MM.1S (cell line): ENCODE measurements around the gene CLCN7.

Source experiments
- DNase-seq: peaks from one replicate; pipeline ENCODE4 v3.0.0-alpha.2; 2015
- H2AFZ ChIP-seq: fragments of 300-600 bp; sonication (generic); 2 replicates; pipeline ENCODE4 v1.6.0; 2016; ENCODE audit warnings: antibody characterized with exemption, low read length
- H3F3A ChIP-seq: fragments of 300-600 bp; sonication (generic); 2 replicates; pipeline ENCODE4 v1.6.1; 2016; ENCODE audit warnings: mild to moderate bottlenecking, antibody characterized with exemption, low read length, moderate library complexity, mixed read lengths; ENCODE audit not compliant: insufficient read depth
- H3K27ac ChIP-seq: fragments of 300-600 bp; sonication (generic); 2 replicates; pipeline ENCODE4 v1.5.1; 2016; ENCODE audit warnings: mild to moderate bottlenecking, low read length
- H3K27me3 ChIP-seq: fragments of 300-600 bp; sonication (generic); replicated peaks from 2 replicates; pipeline ENCODE4 v1.6.0; 2016; ENCODE audit warnings: low read length; ENCODE audit not compliant: insufficient read depth
- H3K36me3 ChIP-seq: fragments of 300-600 bp; sonication (generic); replicated peaks from 2 replicates; pipeline ENCODE4 v1.6.1; 2016; ENCODE audit warnings: mild to moderate bottlenecking, low read length, mixed read lengths; ENCODE audit not compliant: insufficient read depth
- H3K4me1 ChIP-seq: fragments of 300-600 bp; sonication (generic); 2 replicates; pipeline ENCODE4 v1.6.1; 2016; ENCODE audit warnings: low read length, mixed read lengths
- H3K4me2 ChIP-seq: fragments of 300-600 bp; sonication (generic); 2 replicates; pipeline ENCODE4 v1.6.0; 2016; ENCODE audit warnings: low read depth, low read length
- H3K4me3 ChIP-seq: fragments of 300-600 bp; sonication (generic); 2 replicates; pipeline ENCODE4 v1.5.1; 2016; ENCODE audit warnings: low read length, mixed read lengths
- H3K79me2 ChIP-seq: fragments of 300-600 bp; sonication (generic); 2 replicates; pipeline ENCODE4 v1.6.1; 2016; ENCODE audit warnings: mixed run types, low read length, mixed read lengths
- H3K9ac ChIP-seq: fragments of 300-600 bp; sonication (generic); 2 replicates; pipeline ENCODE4 v1.6.1; 2016; ENCODE audit warnings: low read length, mixed read lengths
- H3K9me2 ChIP-seq: fragments of 300-600 bp; sonication (generic); replicated peaks from 2 replicates; pipeline ENCODE4 v1.6.1; 2016; ENCODE audit warnings: mild to moderate bottlenecking, low read length, mixed read lengths; ENCODE audit not compliant: insufficient read depth
- H3K9me3 ChIP-seq: fragments of 300-600 bp; sonication (generic); replicated peaks from 2 replicates; pipeline ENCODE4 v1.6.1; 2016; ENCODE audit warnings: mild to moderate bottlenecking, low read length, mixed read lengths; ENCODE audit not compliant: insufficient read depth
- H4K20me1 ChIP-seq: fragments of 300-600 bp; sonication (generic); 2 replicates; pipeline ENCODE4 v1.6.1; 2016; ENCODE audit warnings: mild to moderate bottlenecking, low read length, moderate library complexity, mixed read lengths; ENCODE audit not compliant: insufficient read depth
- CTCF ChIP-seq: fragments of 300-600 bp; sonication (generic); IDR thresholded peaks from 2 replicates; pipeline ENCODE4 v1.5.1; 2016; ENCODE audit warnings: antibody characterized with exemption, low read length, mixed read lengths
- EZH2 ChIP-seq: fragments of 300-600 bp; sonication (generic); optimal IDR thresholded peaks from 2 replicates; pipeline ENCODE3; 2017; ENCODE audit warnings: low read depth, mild to moderate bottlenecking, antibody characterized with exemption, low read length, mixed read lengths
- EZH2phosphoT487 ChIP-seq: fragments of 300-600 bp; sonication (generic); IDR thresholded peaks from 2 replicates; pipeline ENCODE4 v1.6.1; 2018; ENCODE audit warnings: antibody characterized with exemption, low read length

The CLCN7 gene

GRCh38 chr16:1447965-1448364 lies 26.9 kb downstream of the CLCN7 start:
- Histone ChIP-seq H3K79me2 (no peaks in the 10 kb centered on the region), H3K27ac (no peak overlapping the region), H3K4me1 (no peaks in the 10 kb centered on the region), H2AFZ (no peak overlapping the region), H3K4me3 (no peak overlapping the region), H3K9me3 (no peaks in the 10 kb centered on the region), H3K9ac (no peak overlapping the region), H3K9me2 (no peaks in the 10 kb centered on the region), H3K36me3 (no peaks in the 10 kb centered on the region), H3F3A (no peaks in the 10 kb centered on the region), H4K20me1 (no peaks in the 10 kb centered on the region), H3K27me3 (no peaks in the 10 kb centered on the region), H3K4me2 (no peak overlapping the region)
- DNase-seq = no peak
- TF ChIP-seq EZH2phosphoT487 = no peak
- TF ChIP-seq CTCF = no peak
- TF ChIP-seq EZH2 = no peak

- Histone ChIP-seq H3K4me3 (no peak overlapping the region), H3K27me3 (peaks cover under 1% of the 10 kb centered on the region; the same call in 1 of the 2 replicates), H3K27ac (no peak overlapping the region), H3K4me1 (no peaks in the 10 kb centered on the region), H3K9me2 (no peaks in the 10 kb centered on the region), H3K9ac (no peak overlapping the region), H3F3A (no peaks in the 10 kb centered on the region), H4K20me1 (no peaks in the 10 kb centered on the region), H3K4me2 (no peak overlapping the region), H3K79me2 (no peaks in the 10 kb centered on the region), H2AFZ (no peak overlapping the region), H3K9me3 (no peaks in the 10 kb centered on the region), H3K36me3 (no peaks in the 10 kb centered on the region)
- TF ChIP-seq EZH2phosphoT487 = no peak
- TF ChIP-seq CTCF = no peak
- TF ChIP-seq EZH2 = no peak
- no peak for DNase-seq
Measured at GRCh38 chr16:1446296-1447080, 28.3 kb downstream of the CLCN7 start.

GRCh38 chr16:1445518-1446203 lies 29.2 kb downstream of the CLCN7 start:
- H3K9me3 ChIP-seq = no peaks in the 10 kb centered on the region
- H3K4me2 ChIP-seq = no peak overlapping the region
- no peaks in the 10 kb centered on the region for H4K20me1 ChIP-seq
- H3F3A ChIP-seq = no peaks in the 10 kb centered on the region
- TF ChIP-seq CTCF (no peak), EZH2phosphoT487 (no peak), EZH2 (no peak)
- peaks cover 7% of the 10 kb centered on the region; the same call in 1 of the 2 replicates for H3K27me3 ChIP-seq
- H3K27ac ChIP-seq = no peak overlapping the region
- DNase-seq = no peak
- no peak overlapping the region for H2AFZ ChIP-seq
- no peaks in the 10 kb centered on the region for H3K4me1 ChIP-seq
- no peak overlapping the region for H3K9ac ChIP-seq
- no peaks in the 10 kb centered on the region for H3K36me3 ChIP-seq
- no peak overlapping the region for H3K4me3 ChIP-seq
- no peaks in the 10 kb centered on the region for H3K79me2 ChIP-seq
- no peaks in the 10 kb centered on the region for H3K9me2 ChIP-seq
